Measurements from ENCODE around the gene GNA12. TPM values are rescaled to one million over a fixed set of nuclear protein-coding genes. Genes with fewer than 3 reads are reported as not detected.

The GNA12 gene
- total and polyA plus RNA-seq, 2 of the 4 experiments (the other 2 are of a cell fraction) = 14.3 to 93.9 TPM

GRCh38 chr7:2856388-2857169 lies 12.5 kb upstream of the GNA12 start:
- no CpG with 5 or more reads among the region's 5 CpGs for WGBS, 2 experiments (ENCODE audit: extremely low coverage in 2 of 2, insufficient read length in 1 of 2)
- H3K14ac ChIP-seq (replicated peaks; ENCODE audit: low read depth, low read length) = no peak overlapping the region
- H3K9me3 ChIP-seq (ENCODE audit: control insufficient read depth, insufficient read depth, low read length) = no peaks in the 10 kb centered on the region
- intact Hi-C loops (cut with micrococcal nuclease) (no loop called here), dilution Hi-C loops (cut with HindIII; ENCODE audit: low sequenced_read_pairs, unreplicated experiment) (no loop called here), in situ Hi-C loops (cut with MboI; ENCODE audit: low sequenced_read_pairs) (loop anchor here (25.0 kb wide), 2 partner anchors 1781 to 1906 kb away; no protein-coding TSS in a partner anchor)
- no peaks in the 10 kb centered on the region for H3K4me1 ChIP-seq (ENCODE audit: control insufficient read depth, insufficient read depth, low read length)
- no peak for DNase-seq
- H4K91ac ChIP-seq (ENCODE audit: insufficient read depth, low read depth, low read length) = no peak overlapping the region
- no TSS peak for BruUV-seq (replicated peaks)
- H3K79me1 ChIP-seq (ENCODE audit: low read depth in 1 of 2, low read length in 2 of 2) = no peaks in the 10 kb centered on the region
- no peak overlapping the region for H3K9ac ChIP-seq (ENCODE audit: low read depth, low read length)
- TF ChIP-seq USF2 (IDR thresholded peaks at IDR 0.05; ENCODE audit: low read depth, low read length) (peak; percentile 58), MAZ (IDR thresholded peaks at IDR 0.05; ENCODE audit: borderline replicate concordance, low read depth, low read length) (no peak)
- H3K4ac ChIP-seq (ENCODE audit: low read depth, low read length) = no peak overlapping the region
- H2BK120ac ChIP-seq (ENCODE audit: low read depth, low read length) = no peak overlapping the region
- no peak overlapping the region for H4K5ac ChIP-seq (ENCODE audit: low read depth, low read length)
- no peak overlapping the region for H3K4me3 ChIP-seq (ENCODE audit: insufficient read depth, low read depth, low read length)
- H3K27me3 ChIP-seq (ENCODE audit: control insufficient read depth, insufficient read depth, low read length) = no peaks in the 10 kb centered on the region
- no peak overlapping the region for H2BK15ac ChIP-seq (ENCODE audit: low read depth, low read length)
- no peaks in the 10 kb centered on the region for H3K36me3 ChIP-seq (ENCODE audit: control insufficient read depth, insufficient read depth, low read length)
- no peak overlapping the region for H4K8ac ChIP-seq (ENCODE audit: low read depth in 2 of 2, low read length in 2 of 2)
- no peak overlapping the region for H3K4me2 ChIP-seq (ENCODE audit: low read depth, low read length)
- no peak overlapping the region for H2AFZ ChIP-seq (replicated peaks; ENCODE audit: low read length, poor library complexity)
- CTCF ChIA-PET = no interaction called here
- no peak overlapping the region for H2AK9ac ChIP-seq (replicated peaks; ENCODE audit: low read depth, low read length, poor library complexity)
- no peak overlapping the region for H2BK5ac ChIP-seq (ENCODE audit: low read depth, low read length, poor library complexity, severe bottlenecking)
- no peaks in the 10 kb centered on the region for H4K20me1 ChIP-seq (ENCODE audit: insufficient read depth, low read length)
- POLR2A ChIA-PET (ENCODE audit: unreplicated experiment) = interaction anchor here (0.6 kb wide), 2 partner anchors 12 to 16 kb away, joined by 3 to 4 read pairs; no protein-coding TSS in a partner anchor
- no peak overlapping the region for H3K27ac ChIP-seq (ENCODE audit: insufficient read depth, low read length)
- H3K23ac ChIP-seq (ENCODE audit: low read depth, low read length) = no peak overlapping the region; the same call in 1 of the 2 replicates
- no peak overlapping the region; the same call in 1 of the 2 replicates for H2AK5ac ChIP-seq (ENCODE audit: low read depth, low read length)
- no peak overlapping the region for H3K56ac ChIP-seq (ENCODE audit: extremely low read depth, insufficient read depth, low read length)
- peaks cover 3% of the 10 kb centered on the region; the same call in 1 of the 2 replicates for H3K9me1 ChIP-seq (ENCODE audit: insufficient read depth, low read length)
- H2BK20ac ChIP-seq (ENCODE audit: low read depth, low read length) = no peak overlapping the region
- no peak overlapping the region for H3K18ac ChIP-seq (ENCODE audit: low read depth, low read length)
- ATAC-seq (ENCODE audit: low read depth) = no peak

Measured in IMR-90 (cell line).